ENCODE data around the gene PDLIM4.

PDLIM4 gene

DNA sequence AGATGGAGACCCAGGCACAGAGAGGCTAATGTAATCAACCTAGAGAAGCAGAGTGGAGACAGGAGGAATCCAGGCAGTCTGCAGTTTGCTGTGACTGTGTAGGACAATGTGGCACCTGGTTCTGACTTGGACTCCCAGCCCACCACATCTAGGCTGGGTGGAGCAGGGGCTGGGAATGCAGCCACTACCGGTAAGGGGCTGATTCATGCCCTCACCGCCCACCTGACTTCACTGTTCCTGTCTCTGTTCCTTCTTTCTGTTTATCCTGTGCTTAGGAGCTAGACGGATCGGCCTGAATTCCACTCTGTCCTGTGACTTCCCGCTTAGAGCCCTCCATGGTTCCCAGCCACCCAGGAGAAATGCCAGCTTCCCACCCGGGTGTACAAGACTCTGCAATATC is 2.6 kb downstream of the PDLIM4 start:
- peaks cover 21% of the 10 kb centered on the region for H3K79me1 ChIP-seq (replicated peaks; ENCODE audit: low read length, poor library complexity, severe bottlenecking)
- H3K27me3 ChIP-seq (ENCODE audit: control insufficient read depth in 1 of 2, insufficient read depth in 1 of 2, low read length in 2 of 2): no peaks in the 10 kb centered on the region
- peaks cover 63% of the 10 kb centered on the region for H3K4me1 ChIP-seq (ENCODE audit: control insufficient read depth, insufficient read depth, low read depth, low read length)
- H3K23ac ChIP-seq (ENCODE audit: low read length in 2 of 2): no peak overlapping the region
- H3K14ac ChIP-seq (ENCODE audit: low read length in 2 of 2): no peak overlapping the region
- H4K8ac ChIP-seq (ENCODE audit: low read length): peak overlapping the region; percentile 77
- H3K9me3 ChIP-seq (ENCODE audit: control insufficient read depth, low read length): no peaks in the 10 kb centered on the region
- peak overlapping the region; percentile 96 for H3K9ac ChIP-seq (ENCODE audit: low read length)
- peaks cover 16 to 32% of the 10 kb centered on the region in 2 experiments for H3K36me3 ChIP-seq (ENCODE audit: control insufficient read depth in 1 of 2, insufficient read depth in 2 of 2, low read depth in 1 of 2, low read length in 2 of 2)
- no peak overlapping the region for H2BK5ac ChIP-seq (ENCODE audit: low read depth, low read length, poor library complexity, severe bottlenecking)
- H2AK5ac ChIP-seq (ENCODE audit: low read length, severe bottlenecking): peak overlapping the region; percentile 1
- 69% methylated on average over 6 of the region's 6 CpGs for WGBS
- no peak overlapping the region for H2AFZ ChIP-seq (ENCODE audit: low read depth, low read length)
- H2BK120ac ChIP-seq (ENCODE audit: low read depth, low read length): no peak overlapping the region
- no peak overlapping the region for H2BK15ac ChIP-seq (ENCODE audit: low read depth, poor library complexity, severe bottlenecking)
- peak; percentile 53 for DNase-seq
- H2BK12ac ChIP-seq (ENCODE audit: low read length in 2 of 2): peak overlapping the region; percentile 19 to 56
- peak overlapping the region; percentile 83 for H3K27ac ChIP-seq (ENCODE audit: low read length, poor library complexity, severe bottlenecking)
- H3K4me2 ChIP-seq (ENCODE audit: low read length, poor library complexity, severe bottlenecking): peak overlapping the region; percentile 23
- H3K4ac ChIP-seq (ENCODE audit: low read depth in 1 of 2, low read length in 2 of 2): peak overlapping the region; percentile 32 to 76
- H3K18ac ChIP-seq (ENCODE audit: low read depth in 1 of 2, low read length in 2 of 2): peak overlapping the region; percentile 46 to 52
- H4K91ac ChIP-seq (ENCODE audit: low read length): peak overlapping the region; percentile 97
- H3K4me3 ChIP-seq (ENCODE audit: insufficient read depth in 1 of 2, low read depth in 1 of 2, low read length in 2 of 2): peak overlapping the region in 1 of 2 experiments; percentile 85

GRCh38 chr5:132260714-132261551 is 3.4 kb downstream of the PDLIM4 start:
- Histone ChIP-seq H3K79me1 (replicated peaks; ENCODE audit: low read length, poor library complexity, severe bottlenecking) (peaks cover 21% of the 10 kb centered on the region), H3K9ac (ENCODE audit: low read length) (peak overlapping the region; percentile 96), H2BK12ac (ENCODE audit: low read length in 2 of 2) (peak overlapping the region; percentile 49 to 75), H3K18ac (ENCODE audit: low read depth in 1 of 2, low read length in 2 of 2) (peak overlapping the region; percentile 61 to 81), H2BK120ac (ENCODE audit: low read depth, low read length) (peak overlapping the region; percentile 59), H3K4me2 (ENCODE audit: low read length, poor library complexity, severe bottlenecking) (no peak overlapping the region), H2AK5ac (ENCODE audit: low read length, severe bottlenecking) (peak overlapping the region; percentile 69), H3K23ac (ENCODE audit: low read length in 2 of 2) (no peak overlapping the region), H3K14ac (ENCODE audit: low read length in 2 of 2) (peak overlapping the region in 1 of 2 experiments; percentile 73), H3K27me3 (ENCODE audit: control insufficient read depth in 1 of 2, insufficient read depth in 1 of 2, low read length in 2 of 2) (no peaks in the 10 kb centered on the region), H2BK5ac (ENCODE audit: low read depth, low read length, poor library complexity, severe bottlenecking) (no peak overlapping the region), H3K27ac (ENCODE audit: low read length, poor library complexity, severe bottlenecking) (peak overlapping the region; percentile 30), H3K4me1 (ENCODE audit: control insufficient read depth, insufficient read depth, low read depth, low read length) (peaks cover 71% of the 10 kb centered on the region), H3K4ac (ENCODE audit: low read depth in 1 of 2, low read length in 2 of 2) (peak overlapping the region in 1 of 2 experiments; percentile 40), H3K36me3 (ENCODE audit: control insufficient read depth in 1 of 2, insufficient read depth in 2 of 2, low read depth in 1 of 2, low read length in 2 of 2) (peaks cover 17 to 34% of the 10 kb centered on the region in 2 experiments), H3K4me3 (ENCODE audit: insufficient read depth in 1 of 2, low read depth in 1 of 2, low read length in 2 of 2) (peak overlapping the region in 1 of 2 experiments; percentile 85), H4K8ac (ENCODE audit: low read length) (peak overlapping the region; percentile 38), H2AFZ (ENCODE audit: low read depth, low read length) (no peak overlapping the region), H2BK15ac (ENCODE audit: low read depth, poor library complexity, severe bottlenecking) (peak overlapping the region; percentile 74), H3K9me3 (ENCODE audit: control insufficient read depth, low read length) (no peaks in the 10 kb centered on the region), H4K91ac (ENCODE audit: low read length) (peak overlapping the region; percentile 84)
- DNase-seq: peak; percentile 88
- WGBS: 29% methylated on average over 5 of the region's 6 CpGs

GRCh38 chr5:132261881-132262845 is 4.7 kb downstream of the PDLIM4 start:
- Histone ChIP-seq H3K4ac (ENCODE audit: low read depth in 1 of 2, low read length in 2 of 2) (no peak overlapping the region), H3K14ac (ENCODE audit: low read length in 2 of 2) (peak overlapping the region in 1 of 2 experiments; percentile 0), H2AK5ac (ENCODE audit: low read length, severe bottlenecking) (peak overlapping the region; percentile 14), H3K9me3 (ENCODE audit: control insufficient read depth, low read length) (no peaks in the 10 kb centered on the region), H2BK120ac (ENCODE audit: low read depth, low read length) (no peak overlapping the region), H3K79me1 (replicated peaks; ENCODE audit: low read length, poor library complexity, severe bottlenecking) (peaks cover 28% of the 10 kb centered on the region), H2BK12ac (ENCODE audit: low read length in 2 of 2) (peak overlapping the region in 1 of 2 experiments; percentile 40), H3K4me2 (ENCODE audit: low read length, poor library complexity, severe bottlenecking) (no peak overlapping the region), H3K36me3 (ENCODE audit: control insufficient read depth in 1 of 2, insufficient read depth in 2 of 2, low read depth in 1 of 2, low read length in 2 of 2) (peaks cover 28 to 46% of the 10 kb centered on the region in 2 experiments), H2AFZ (ENCODE audit: low read depth, low read length) (no peak overlapping the region), H4K91ac (ENCODE audit: low read length) (peak overlapping the region; percentile 41), H2BK15ac (ENCODE audit: low read depth, poor library complexity, severe bottlenecking) (no peak overlapping the region), H3K23ac (ENCODE audit: low read length in 2 of 2) (no peak overlapping the region), H3K18ac (ENCODE audit: low read depth in 1 of 2, low read length in 2 of 2) (peak overlapping the region in 1 of 2 experiments; percentile 25), H3K4me1 (ENCODE audit: control insufficient read depth, insufficient read depth, low read depth, low read length) (peaks cover 72% of the 10 kb centered on the region), H4K8ac (ENCODE audit: low read length) (no peak overlapping the region), H2BK5ac (ENCODE audit: low read depth, low read length, poor library complexity, severe bottlenecking) (no peak overlapping the region), H3K27me3 (ENCODE audit: control insufficient read depth in 1 of 2, insufficient read depth in 1 of 2, low read length in 2 of 2) (no peaks in the 10 kb centered on the region), H3K27ac (ENCODE audit: low read length, poor library complexity, severe bottlenecking) (no peak overlapping the region), H3K4me3 (ENCODE audit: insufficient read depth in 1 of 2, low read depth in 1 of 2, low read length in 2 of 2) (no peak overlapping the region), H3K9ac (ENCODE audit: low read length) (peak overlapping the region; percentile 21)
- DNase-seq: no peak
- WGBS: 98% methylated on average over 7 of the region's 7 CpGs
